DOHH2 (cell line): ENCODE measurements around the gene ITPRIPL2.

Experiments
- H3F3A ChIP-seq: fragments of 200-600 bp; sonication (generic), shearing (Covaris generic); 2 replicates; pipeline ENCODE4 v1.6.0; 2016; ENCODE audit warnings: antibody characterized with exemption, mild to moderate bottlenecking; ENCODE audit not compliant: control insufficient read depth, insufficient read depth
- H3K27ac ChIP-seq: fragments of 200-600 bp; sonication (generic); 2 replicates; pipeline ENCODE4 v1.5.1; 2014; ENCODE audit warnings: low read depth, mild to moderate bottlenecking, low read length, moderate library complexity
- H3K27me3 ChIP-seq: fragments of 200-600 bp; sonication (generic); 2 replicates; pipeline ENCODE4 v1.6.1; 2014; ENCODE audit warnings: mild to moderate bottlenecking, low read length, mixed read lengths; ENCODE audit not compliant: control insufficient read depth
- H3K36me3 ChIP-seq: fragments of 200-600 bp; sonication (generic); 2 replicates; pipeline ENCODE4 v1.6.1; 2014; ENCODE audit warnings: mild to moderate bottlenecking, low read length, moderate library complexity, mixed read lengths; ENCODE audit not compliant: control insufficient read depth
- H3K4me1 ChIP-seq: fragments of 200-600 bp; sonication (generic); 2 replicates; pipeline ENCODE4 v1.6.1; 2014; ENCODE audit warnings: mild to moderate bottlenecking, low read length, mixed read lengths; ENCODE audit not compliant: control insufficient read depth
- H3K4me2 ChIP-seq: fragments of 200-600 bp; sonication (generic); 2 replicates; pipeline ENCODE4 v1.6.0; 2014; ENCODE audit warnings: mild to moderate bottlenecking, low read length, moderate library complexity
- H3K4me3 ChIP-seq: fragments of 200-600 bp; sonication (generic); 2 replicates; pipeline ENCODE4 v1.5.1; 2014; ENCODE audit warnings: mild to moderate bottlenecking, low read length, mixed read lengths
- H3K79me2 ChIP-seq: fragments of 200-600 bp; sonication (generic); 2 replicates; pipeline ENCODE4 v1.6.1; 2014; ENCODE audit warnings: mild to moderate bottlenecking, low read length, mixed read lengths; ENCODE audit not compliant: control insufficient read depth
- H3K9me2 ChIP-seq: fragments of 200-600 bp; sonication (generic); replicated peaks from 2 replicates; pipeline ENCODE4 v1.6.1; 2014; ENCODE audit warnings: mild to moderate bottlenecking, low read length, mixed read lengths; ENCODE audit not compliant: control insufficient read depth
- H3K9me3 ChIP-seq: fragments of 200-600 bp; sonication (generic); 2 replicates; pipeline ENCODE4 v1.6.1; 2014; ENCODE audit warnings: antibody characterized with exemption, low read length, mixed read lengths; ENCODE audit not compliant: control insufficient read depth, insufficient read depth
- H4K20me1 ChIP-seq: fragments of 200-600 bp; sonication (generic); 2 replicates; pipeline ENCODE4 v1.6.0; 2014; ENCODE audit warnings: low read depth, mild to moderate bottlenecking, antibody characterized with exemption, low read length, moderate library complexity; ENCODE audit not compliant: control insufficient read depth, insufficient read depth
- CTCF ChIP-seq: fragments of 200-600 bp; sonication (generic); IDR thresholded peaks from one replicate; pipeline ENCODE4 v1.5.1; 2014; ENCODE audit warnings: antibody characterized with exemption, mild to moderate bottlenecking, low read depth, low read length; ENCODE audit not compliant: poor library complexity, severe bottlenecking
- EZH2phosphoT487 ChIP-seq: fragments of 200-600 bp; sonication (generic); IDR thresholded peaks from 2 replicates; pipeline ENCODE4 v1.6.1; 2017; ENCODE audit warnings: borderline replicate concordance, mild to moderate bottlenecking, antibody characterized with exemption, low read length, moderate library complexity, mixed read lengths

ITPRIPL2 gene

GRCh38 chr16:19153876-19154275 is 40.1 kb downstream of the ITPRIPL2 start:
- Histone ChIP-seq H3K4me2 (peak overlapping the region; percentile 13; the same call in 1 of the 2 replicates), H3K4me1 (no peaks in the 10 kb centered on the region), H3K9me3 (peaks cover 5% of the 10 kb centered on the region; the same call in 1 of the 2 replicates), H3K27me3 (peaks cover 8% of the 10 kb centered on the region; the same call in 1 of the 2 replicates), H3F3A (no peaks in the 10 kb centered on the region), H3K9me2 (no peaks in the 10 kb centered on the region), H3K27ac (no peak overlapping the region), H3K79me2 (no peaks in the 10 kb centered on the region), H4K20me1 (no peaks in the 10 kb centered on the region), H3K36me3 (no peaks in the 10 kb centered on the region), H3K4me3 (no peak overlapping the region)
- TF ChIP-seq CTCF (no peak), EZH2phosphoT487 (no peak)

- no peaks in the 10 kb centered on the region for H3K36me3 ChIP-seq
- peaks cover 4% of the 10 kb centered on the region; the same call in 1 of the 2 replicates for H3K9me3 ChIP-seq
- H3K4me2 ChIP-seq = no peak overlapping the region
- no peaks in the 10 kb centered on the region for H3K79me2 ChIP-seq
- H3K4me1 ChIP-seq = no peaks in the 10 kb centered on the region
- no peak for TF ChIP-seq CTCF
- no peak for TF ChIP-seq EZH2phosphoT487
- no peak overlapping the region for H3K27ac ChIP-seq
- H3F3A ChIP-seq = no peaks in the 10 kb centered on the region
- H3K27me3 ChIP-seq = peaks cover 7% of the 10 kb centered on the region; the same call in 1 of the 2 replicates
- H4K20me1 ChIP-seq = no peaks in the 10 kb centered on the region
- H3K9me2 ChIP-seq = no peaks in the 10 kb centered on the region
- no peak overlapping the region for H3K4me3 ChIP-seq
Observed at GRCh38 chr16:19162085-19162484, 48.3 kb downstream of the ITPRIPL2 start.

- Histone ChIP-seq H3K4me3 (no peak overlapping the region), H3K4me2 (no peak overlapping the region), H3F3A (no peaks in the 10 kb centered on the region), H4K20me1 (no peaks in the 10 kb centered on the region), H3K9me2 (no peaks in the 10 kb centered on the region), H3K27me3 (peaks cover 8% of the 10 kb centered on the region), H3K79me2 (no peaks in the 10 kb centered on the region), H3K27ac (no peak overlapping the region), H3K9me3 (peaks cover 4% of the 10 kb centered on the region; the same call in 1 of the 2 replicates), H3K4me1 (no peaks in the 10 kb centered on the region), H3K36me3 (no peaks in the 10 kb centered on the region)
- no peak for TF ChIP-seq EZH2phosphoT487
Observed at GRCh38 chr16:19163215-19163614, 49.5 kb downstream of the ITPRIPL2 start.

- Histone ChIP-seq H3K9me2 (no peaks in the 10 kb centered on the region), H3F3A (no peaks in the 10 kb centered on the region), H3K79me2 (no peaks in the 10 kb centered on the region), H3K4me1 (no peaks in the 10 kb centered on the region), H3K27ac (no peak overlapping the region), H3K9me3 (peaks cover 4% of the 10 kb centered on the region; the same call in 1 of the 2 replicates), H3K36me3 (no peaks in the 10 kb centered on the region), H3K4me2 (no peak overlapping the region), H3K27me3 (peaks cover 14% of the 10 kb centered on the region), H4K20me1 (no peaks in the 10 kb centered on the region), H3K4me3 (no peak overlapping the region)
- TF ChIP-seq CTCF (no peak), EZH2phosphoT487 (no peak)
Observed at GRCh38 chr16:19164285-19164684, 50.5 kb downstream of the ITPRIPL2 start.
